A549 treated with AZD9567 at 1 μM for 4 hours (cell line): ENCODE measurements around the gene SSU72. TPM values are rescaled to one million over a fixed set of nuclear protein-coding genes. Genes with fewer than 3 reads are reported as not detected.

Experiments used
- total RNA-seq: library from RNA; stranded (reverse); fragments of 200-300 nt; extraction: Qiagen RNA extraction; gene quantifications from 5 replicates; pipeline ENCODE4 v1.2.3, GENCODE V29; 2022; ENCODE audit not compliant: insufficient read depth

SSU72 gene
- total RNA-seq: 88.5 to 97.7 TPM (median 95.6 TPM) in 5 replicates

DNA sequence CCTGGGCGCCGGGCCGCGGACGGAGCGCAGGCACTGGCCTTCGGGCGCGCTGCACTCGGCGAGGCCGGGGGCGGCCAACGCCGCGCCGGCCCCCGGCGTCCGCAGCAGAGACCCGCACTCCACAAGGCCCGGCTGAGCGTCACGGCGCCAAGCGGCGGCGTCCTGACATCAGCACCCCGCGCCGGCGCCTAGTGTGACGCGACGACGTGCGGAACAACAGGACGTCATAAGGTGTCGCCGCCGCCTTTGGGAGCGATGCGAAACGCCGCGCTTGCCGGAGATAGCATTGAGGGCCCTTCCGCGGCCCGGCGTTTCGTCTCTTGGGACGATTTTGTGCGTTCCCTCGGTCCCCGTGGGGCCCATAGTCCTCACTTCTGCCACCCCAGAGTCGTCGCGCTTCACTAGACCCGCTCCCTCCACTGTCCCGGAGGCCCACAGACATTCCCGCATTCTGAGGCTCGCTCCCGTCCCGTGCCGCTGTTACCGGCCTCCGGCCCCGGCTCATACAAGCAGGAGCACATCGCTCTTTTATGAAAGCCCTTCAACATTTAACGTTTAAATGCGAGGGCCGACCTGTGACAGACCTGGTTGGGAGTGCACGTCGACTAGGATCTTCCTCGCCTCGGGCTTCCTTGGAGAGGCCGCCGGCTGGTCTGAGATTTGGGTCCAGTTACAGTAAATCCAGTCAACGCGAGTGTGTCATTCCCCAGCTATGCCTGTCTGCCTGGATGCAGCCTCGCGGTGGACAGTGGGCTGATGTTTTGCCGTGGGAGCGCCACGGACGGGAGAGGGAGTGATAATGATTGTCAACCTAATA, at the start of gene SSU72:
TSS of gene SSU72 (minus strand) at position 143 of the 817 bp plus-strand sequence. CDS start 306 bp downstream, outside the sequence.

GRCh38 chr1:1615256-1616044, 40.8 kb upstream of the SSU72 start, which contains the start of gene MIB2:
Gene MIB2, plus strand, starts transcription at chr1:1615500. Its CDS starts 7,953 bp downstream, at chr1:1623453.

DNA sequence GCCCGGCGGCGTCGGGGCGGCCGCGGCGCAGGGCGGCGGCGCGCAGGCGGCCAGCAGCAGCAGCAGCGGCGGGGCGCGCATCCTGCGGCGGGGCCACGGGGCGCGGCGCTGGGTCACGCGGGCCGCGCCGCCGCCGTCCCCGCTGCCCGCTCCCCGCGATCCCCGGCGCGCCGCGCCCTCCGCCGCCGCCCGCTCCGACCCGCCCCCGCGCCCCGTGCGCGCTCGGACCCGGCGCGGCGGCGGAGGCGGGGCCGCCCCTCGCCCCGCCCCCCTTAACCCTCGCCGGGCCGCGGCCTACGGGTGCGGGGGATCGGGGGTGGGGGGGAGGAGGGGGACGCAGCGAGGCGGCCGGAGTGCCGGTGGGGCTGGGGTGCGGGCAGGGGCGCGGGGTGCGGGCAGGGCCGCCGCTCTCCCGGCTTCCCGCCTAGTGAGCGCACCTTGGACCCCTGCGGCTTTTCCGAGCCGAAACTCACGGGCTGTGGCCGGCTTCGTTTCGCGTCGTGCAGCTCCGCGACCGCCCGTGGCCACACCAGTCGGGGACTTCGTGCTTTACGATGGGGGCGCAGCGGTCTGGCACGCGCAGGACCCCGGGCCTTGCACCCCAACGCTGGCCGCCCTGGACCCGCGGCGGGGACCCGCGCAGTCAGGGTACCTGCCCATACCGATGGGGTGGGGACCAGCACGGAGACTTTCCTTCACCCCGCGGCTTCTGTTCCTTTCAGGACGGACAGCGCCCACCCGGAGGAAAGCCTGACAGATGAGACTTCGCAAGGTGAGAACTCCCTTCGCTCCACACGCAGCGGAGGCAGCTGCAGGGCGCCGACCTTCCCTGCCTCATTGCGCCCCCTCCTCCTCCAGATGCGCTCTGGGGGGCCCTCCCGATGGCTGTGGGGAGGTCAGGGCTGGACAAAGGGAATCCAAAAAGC, 25.5 kb upstream of the SSU72 start, which contains the start of gene FNDC10:
TSS of gene FNDC10 (minus strand) at position 201 of the 926 bp plus-strand sequence. CDS start at position 81, 120 bp downstream.

DNA sequence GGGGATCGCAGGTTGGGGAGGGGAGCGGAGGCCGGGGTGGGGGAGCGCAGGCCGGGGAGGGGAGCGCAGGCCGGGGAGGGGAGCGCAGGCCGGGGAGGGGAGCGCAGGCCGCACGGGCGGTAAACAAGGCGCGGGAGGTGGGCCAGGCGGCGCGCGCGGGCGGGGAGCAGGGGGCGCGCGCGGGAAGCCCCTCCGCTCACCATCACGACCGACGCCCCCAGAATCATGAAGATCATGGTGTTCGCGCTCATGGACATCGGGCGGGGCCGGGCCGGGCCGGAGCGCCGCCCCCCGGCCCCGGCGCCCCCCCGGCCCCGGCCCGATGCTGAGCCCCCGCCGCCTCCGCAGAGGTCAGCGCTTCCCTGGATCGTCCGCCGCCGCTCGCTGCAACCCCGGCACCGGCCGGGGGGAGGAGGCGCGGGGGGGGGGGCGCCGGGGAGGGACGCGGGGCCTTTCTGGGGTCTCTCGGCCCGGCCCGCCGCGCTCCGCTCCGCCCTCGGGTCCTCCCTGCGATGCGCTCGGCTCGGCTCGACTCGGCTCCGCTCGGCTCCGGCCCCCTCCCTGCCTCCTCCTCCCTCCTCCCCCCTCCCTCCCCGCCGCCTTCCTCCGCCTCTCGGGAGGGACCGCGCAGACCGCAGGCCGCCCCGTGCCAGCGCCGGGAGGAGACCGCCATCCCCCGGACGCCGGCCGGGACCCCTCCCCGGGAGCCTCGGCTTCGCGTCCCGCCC, 34.4 kb downstream of the SSU72 start, which contains the start of gene TMEM240:
TSS of gene TMEM240 (minus strand) at position 535 of the 728 bp plus-strand sequence. CDS start at position 257, 278 bp downstream.

DNA sequence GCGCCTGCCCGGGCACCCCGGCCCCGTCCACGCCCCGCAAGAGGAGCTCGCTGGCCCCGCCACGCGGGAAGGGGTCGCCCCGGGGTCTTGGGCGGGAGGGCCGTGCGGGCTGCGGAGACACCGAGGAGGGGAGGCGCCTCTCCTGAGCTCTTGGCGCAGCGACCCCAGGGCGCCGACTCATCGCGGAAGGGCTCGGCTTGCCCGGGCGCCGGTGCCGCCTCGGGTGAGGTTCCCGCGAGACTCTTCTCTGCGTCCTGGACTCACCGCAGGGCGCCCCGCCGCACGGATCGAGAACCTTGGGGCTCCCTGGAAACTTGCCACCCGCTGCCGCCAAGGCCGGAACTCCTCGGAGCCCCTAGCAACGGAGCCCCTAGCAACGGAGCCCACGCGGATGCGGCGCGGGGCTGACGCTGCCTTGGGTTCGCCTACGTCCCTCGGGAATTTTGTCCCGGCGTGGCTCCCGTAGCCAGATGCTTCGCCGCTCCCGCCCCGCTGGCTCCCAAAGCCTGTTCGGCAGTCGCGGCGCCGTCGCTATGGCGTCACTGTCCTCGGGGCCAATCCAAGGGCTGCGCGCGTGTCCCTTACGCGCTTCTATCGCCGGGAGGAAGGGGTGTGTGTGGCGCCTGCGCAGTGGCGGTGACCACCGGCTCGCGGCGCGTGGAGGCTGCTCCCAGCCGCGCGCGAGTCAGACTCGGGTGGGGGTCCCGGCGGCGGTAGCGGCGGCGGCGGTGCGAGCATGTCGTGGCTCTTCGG, 63.0 kb downstream of the SSU72 start, which contains the start of gene ATAD3A:
TSS of gene ATAD3A (plus strand) at position 630 of the 753 bp plus-strand sequence. CDS start at position 737, 107 bp downstream.

Other genes starting within 250 kb of the SSU72 start
- 0.09 to 0.24 TPM (median 0.17 TPM) in 4 of 5 replicates, not detected in the other for gene TAS1R3, start 243.6 kb downstream of the SSU72 start, total RNA-seq
- 38.9 to 68.4 TPM (median 63.4 TPM) in 5 replicates for gene DVL1, start 225.4 kb downstream of the SSU72 start, total RNA-seq
- gene MXRA8, start 216.3 kb downstream of the SSU72 start, total RNA-seq: 0.13 to 3.5 TPM (median 0.20 TPM) in 4 of 5 replicates, not detected in the other
- gene AURKAIP1, start 199.7 kb downstream of the SSU72 start, total RNA-seq: 105 to 181 TPM (median 175 TPM) in 5 replicates
- gene CCNL2, start 175.5 kb downstream of the SSU72 start, total RNA-seq: 32.2 to 72.8 TPM (median 64.8 TPM) in 5 replicates
- 133 to 140 TPM (median 135 TPM) in 5 replicates for gene MRPL20, start 167.6 kb downstream of the SSU72 start, total RNA-seq
- gene ANKRD65, start 153.6 kb downstream of the SSU72 start, total RNA-seq: 0.06 to 0.10 TPM in 2 of 5 replicates, not detected in the others
- 8.4 to 16.5 TPM (median 15.0 TPM) in 5 replicates for gene VWA1, start 139.2 kb downstream of the SSU72 start, total RNA-seq
- gene ATAD3C, start 125.2 kb downstream of the SSU72 start, total RNA-seq: not detected in 5 replicates
- gene ATAD3B, start 103.1 kb downstream of the SSU72 start, total RNA-seq: 0.86 to 3.6 TPM (median 3.2 TPM) in 5 replicates
- 27.2 to 40.3 TPM (median 38.7 TPM) in 5 replicates for gene ATAD3A, start 62.7 kb downstream of the SSU72 start, total RNA-seq
- gene TMEM240, start 34.2 kb downstream of the SSU72 start, total RNA-seq: 0.29 to 0.60 TPM (median 0.46 TPM) in 4 of 5 replicates, not detected in the other
- 3.9 to 8.7 TPM (median 7.5 TPM) in 5 replicates for gene FNDC10, start 25.3 kb upstream of the SSU72 start, total RNA-seq
- 13.7 to 23.9 TPM (median 21.8 TPM) in 5 replicates for gene MIB2, start 40.6 kb upstream of the SSU72 start, total RNA-seq
- gene MMP23B, start 57.3 kb upstream of the SSU72 start, total RNA-seq: 0.53 to 0.73 TPM (median 0.71 TPM) in 4 of 5 replicates, not detected in the other
- gene CDK11B, start 84.1 kb upstream of the SSU72 start, total RNA-seq: 18.6 to 26.2 TPM (median 25.1 TPM) in 5 replicates
- 10.2 to 13.3 TPM (median 12.6 TPM) in 5 replicates for gene SLC35E2B, start 117.9 kb upstream of the SSU72 start, total RNA-seq
- 21.7 to 26.3 TPM (median 25.2 TPM) in 5 replicates for gene CDK11A, start 149.5 kb upstream of the SSU72 start, total RNA-seq
- gene NADK, start 203.6 kb upstream of the SSU72 start, total RNA-seq: 29.5 to 43.4 TPM (median 41.6 TPM) in 5 replicates